H1 (cell line): ENCODE measurements around the gene SLC2A13. TPM values are rescaled to one million over a fixed set of nuclear protein-coding genes. Genes with fewer than 3 reads are reported as not detected.

ENCODE experiments used
- CTCF ChIA-PET: fragments of 300-600 bp; sonication (Branson Sonifier 250); formaldehyde crosslinking; loops from one replicate; lab custom pipeline; 2021; ENCODE audit not compliant: partially characterized antibody; lab: Charles Lee
- POLR2A ChIA-PET: fragments of 300-600 bp; sonication (Branson Sonifier 250); formaldehyde crosslinking; loops from one replicate; lab custom pipeline; 2021; ENCODE audit warnings: inconsistent platforms; ENCODE audit not compliant: partially characterized antibody; lab: Charles Lee
- DNase-seq, 2 experiments: peaks; one replicate each; pipeline versions ENCODE4 v3.0.0 to v3.0.0-alpha.2; 2010 to 2022; ENCODE audit warnings: low spot score in 2 of 2, low read depth in 1 of 2, mixed read lengths in 1 of 2
- FAIRE-seq: peaks from 2 replicates; lab custom pipeline; 2011; peaks lifted over from hg19 to GRCh38; lab: Jason Lieb, UNC
- H2AFZ ChIP-seq: 2 replicates; pipeline ENCODE4 v1.8.1; 2012; ENCODE audit warnings: low read length, inconsistent platforms
- H2AK5ac ChIP-seq: 2 replicates; pipeline ENCODE4 v1.6.1; 2013; ENCODE audit warnings: low read depth, low read length
- H2BK120ac ChIP-seq: replicated peaks from 2 replicates; pipeline ENCODE3; 2013; ENCODE audit warnings: low read depth, low read length, inconsistent platforms
- H2BK12ac ChIP-seq: 2 replicates; pipeline ENCODE4 v1.6.1; 2013; ENCODE audit warnings: low read depth, low read length
- H2BK15ac ChIP-seq: 2 replicates; pipeline ENCODE4 v1.6.1; 2013; ENCODE audit warnings: low read length
- H2BK20ac ChIP-seq: 2 replicates; pipeline ENCODE4 v1.6.1; 2013; ENCODE audit warnings: low read length
- H2BK5ac ChIP-seq: 2 replicates; pipeline ENCODE4 v1.6.1; 2013; ENCODE audit warnings: low read depth, low read length
- H3K14ac ChIP-seq: 2 replicates; pipeline ENCODE4 v1.6.1; 2013; ENCODE audit warnings: inconsistent platforms; ENCODE audit not compliant: insufficient read length
- H3K18ac ChIP-seq: 2 replicates; pipeline ENCODE4 v1.6.1; 2013; ENCODE audit warnings: low read length; ENCODE audit errors: extremely low read depth
- H3K23ac ChIP-seq: 2 replicates; pipeline ENCODE4 v1.6.1; 2013; ENCODE audit warnings: inconsistent platforms; ENCODE audit not compliant: insufficient read length
- H3K23me2 ChIP-seq: 2 replicates; pipeline ENCODE4 v1.6.1; 2013; ENCODE audit warnings: low read depth, low read length
- H3K27ac ChIP-seq: 2 replicates; pipeline ENCODE4 v1.6.1; 2011; ENCODE audit warnings: low read depth, low read length, inconsistent platforms
- H3K27me3 ChIP-seq, 4 experiments: replicated peaks in 1 of 4; 1 replicate in 1 of 4; 2 replicates in 3 of 4; pipeline versions ENCODE4 v1.6.1 to v1.8.1; 2011 to 2013; ENCODE audit warnings: low read length in 3 of 4, mild to moderate bottlenecking in 3 of 4, inconsistent platforms in 2 of 4, mixed read lengths in 2 of 4, moderate library complexity in 1 of 4; ENCODE audit not compliant: control insufficient read depth in 3 of 4, insufficient read depth in 3 of 4; ENCODE audit errors: extremely low read depth in 1 of 4
- H3K36me3 ChIP-seq, 4 experiments: 2 replicates each; pipeline versions ENCODE4 v1.6.1 to v1.8.1; 2011 to 2013; ENCODE audit warnings: mild to moderate bottlenecking in 4 of 4, low read length in 3 of 4, moderate library complexity in 2 of 4, control low read depth in 1 of 4, inconsistent platforms in 1 of 4; ENCODE audit not compliant: insufficient read depth in 4 of 4, control insufficient read depth in 2 of 4
- H3K4ac ChIP-seq: replicated peaks from 2 replicates; pipeline ENCODE3; 2013; ENCODE audit warnings: low read length, low read depth, mixed read lengths, inconsistent platforms; ENCODE audit not compliant: insufficient read length
- H3K4me1 ChIP-seq, 4 experiments: replicated peaks in 1 of 4; 1 replicate in 1 of 4; 2 replicates in 3 of 4; pipeline versions ENCODE4 v1.6.1 to v1.8.1; 2011 to 2013; ENCODE audit warnings: low read length in 3 of 4, inconsistent platforms in 2 of 4, mixed read lengths in 1 of 4; ENCODE audit not compliant: insufficient read depth in 4 of 4, control insufficient read depth in 3 of 4
- H3K4me2 ChIP-seq, 2 experiments: 2 replicates each; pipeline versions ENCODE4 v1.6.1 to v1.8.1; 2011 to 2013; ENCODE audit warnings: low read depth in 2 of 2, low read length in 2 of 2, control low read depth in 1 of 2, inconsistent platforms in 1 of 2, mild to moderate bottlenecking in 1 of 2; ENCODE audit not compliant: insufficient read depth in 1 of 2
- H3K4me3 ChIP-seq, 4 experiments: fragments of 200-600, 300-600 bp in 1 of 4; sonication (generic), shearing (Covaris generic), sonication (Bioruptor Twin) in 1 of 4; 2 replicates each; pipeline versions ENCODE4 v1.5.1 to v1.8.1; 2011 to 2016; ENCODE audit warnings: low read length in 4 of 4, low read depth in 3 of 4, control low read depth in 2 of 4, inconsistent platforms in 2 of 4, mild to moderate bottlenecking in 2 of 4, mixed read lengths in 1 of 4, moderate library complexity in 1 of 4; ENCODE audit not compliant: insufficient read depth in 2 of 4; ENCODE audit errors: extremely low read depth in 1 of 4
- H3K56ac ChIP-seq: replicated peaks from 2 replicates; pipeline ENCODE3; 2013; ENCODE audit warnings: low read depth, mild to moderate bottlenecking, mixed read lengths, low read length, inconsistent platforms; ENCODE audit not compliant: insufficient read length
- H3K79me1 ChIP-seq: 2 replicates; pipeline ENCODE4 v1.6.1; 2013; ENCODE audit warnings: low read depth, low read length, control low read depth
- H3K79me2 ChIP-seq, 2 experiments: 2 replicates each; pipeline versions ENCODE4 v1.6.1 to v1.8.1; 2012 to 2013; ENCODE audit warnings: low read length in 2 of 2, mild to moderate bottlenecking in 2 of 2, inconsistent platforms in 1 of 2; ENCODE audit not compliant: insufficient read depth in 2 of 2, control insufficient read depth in 1 of 2
- H3K9ac ChIP-seq, 4 experiments: replicated peaks in 1 of 4; 1 replicate in 1 of 4; 2 replicates in 3 of 4; pipeline versions ENCODE4 v1.6.1 to v1.8.1; 2011 to 2013; ENCODE audit warnings: low read depth in 3 of 4, low read length in 3 of 4, control low read depth in 2 of 4, mild to moderate bottlenecking in 2 of 4, moderate library complexity in 2 of 4, inconsistent platforms in 1 of 4; ENCODE audit errors: extremely low read depth in 1 of 4
- H3K9me3 ChIP-seq, 2 experiments: 2 replicates each; pipeline versions ENCODE4 v1.6.1 to v1.8.1; 2012 to 2013; ENCODE audit warnings: mild to moderate bottlenecking in 2 of 2, moderate library complexity in 2 of 2, control low read depth in 1 of 2, inconsistent platforms in 1 of 2, low read depth in 1 of 2, low read length in 1 of 2, mixed read lengths in 1 of 2; ENCODE audit not compliant: insufficient read depth in 2 of 2
- H4K20me1 ChIP-seq, 2 experiments: replicated peaks in 1 of 2; 2 replicates each; pipeline versions ENCODE3 to v1.8.1; 2011 to 2013; ENCODE audit warnings: inconsistent platforms in 2 of 2, low read length in 2 of 2, mild to moderate bottlenecking in 1 of 2; ENCODE audit not compliant: insufficient read depth in 2 of 2, control insufficient read depth in 1 of 2
- H4K5ac ChIP-seq: 2 replicates; pipeline ENCODE4 v1.6.1; 2013; ENCODE audit warnings: low read length, low read depth, mixed read lengths, inconsistent platforms; ENCODE audit not compliant: insufficient read length
- H4K8ac ChIP-seq: 2 replicates; pipeline ENCODE4 v1.8.0; 2013; ENCODE audit warnings: mild to moderate bottlenecking, moderate library complexity, low read length, inconsistent platforms; ENCODE audit not compliant: insufficient read depth; ENCODE audit errors: extremely low read depth
- H4K91ac ChIP-seq: replicated peaks from 2 replicates; pipeline ENCODE3; 2013; ENCODE audit warnings: low read length, mixed read lengths, inconsistent platforms; ENCODE audit not compliant: insufficient read length
- CBX5 ChIP-seq: fragments of 300-800, 300-1000 bp; sonication (generic); IDR thresholded peaks from 2 replicates; pipeline ENCODE4 v1.7.1; 2016; ENCODE audit warnings: antibody characterized with exemption, low read length, low read depth
- CHD1 ChIP-seq: IDR thresholded peaks from 2 replicates; pipeline ENCODE4 v1.6.1; 2012; ENCODE audit warnings: low read depth, low read length, improper control_type of control experiment
- CREB1 ChIP-seq: IDR thresholded peaks from 2 replicates; pipeline ENCODE4 v1.6.1; 2012; ENCODE audit warnings: inconsistent platforms
- CTCF ChIP-seq, 3 experiments: IDR thresholded peaks; 1 replicate in 2 of 3; 2 replicates in 1 of 3; pipeline versions ENCODE4 v1.5.1 to v1.6.1; 2011; ENCODE audit warnings: low read length in 3 of 3, mild to moderate bottlenecking in 3 of 3, inconsistent platforms in 2 of 3, low read depth in 1 of 3, moderate library complexity in 1 of 3; ENCODE audit not compliant: insufficient read depth in 1 of 3; ENCODE audit errors: control extremely low read depth in 1 of 3
- GABPA ChIP-seq: IDR thresholded peaks from 2 replicates; pipeline ENCODE4 v1.6.1; 2011; ENCODE audit warnings: mild to moderate bottlenecking, low read length, moderate library complexity, borderline replicate concordance; ENCODE audit not compliant: insufficient read depth
- GTF2F1 ChIP-seq: IDR thresholded peaks from 2 replicates; pipeline ENCODE4 v1.6.1; 2012; ENCODE audit warnings: low read depth, low read length, improper control_type of control experiment, borderline replicate concordance
- JUN ChIP-seq: IDR thresholded peaks from 2 replicates; pipeline ENCODE4 v1.6.1; 2011; ENCODE audit warnings: low read depth, mild to moderate bottlenecking, improper control_type of control experiment, low read length
- NANOG ChIP-seq: IDR thresholded peaks from 2 replicates; pipeline ENCODE4 v1.6.1; 2011; ENCODE audit warnings: low read length, low read depth, mild to moderate bottlenecking, inconsistent platforms; ENCODE audit not compliant: insufficient read depth, poor library complexity, severe bottlenecking
- POU5F1 ChIP-seq: IDR thresholded peaks from 2 replicates; pipeline ENCODE4 v1.6.1; 2011; ENCODE audit warnings: low read depth, mild to moderate bottlenecking, low read length, moderate library complexity
- RAD21 ChIP-seq, 2 experiments: IDR thresholded peaks in 1 of 2; conservative IDR thresholded peaks in 1 of 2; 2 replicates each; pipeline ENCODE4 v1.6.1; 2011; ENCODE audit warnings: low read depth in 2 of 2, low read length in 2 of 2, improper control_type of control experiment in 1 of 2, inconsistent platforms in 1 of 2, mild to moderate bottlenecking in 1 of 2, moderate library complexity in 1 of 2
- SP2 ChIP-seq: IDR thresholded peaks from 2 replicates; pipeline ENCODE4 v1.6.1; 2012; ENCODE audit warnings: mild to moderate bottlenecking, low read length, inconsistent platforms
- WGBS, 2 experiments: shearing (Covaris generic) in 1 of 2; methylation state at CpG; one replicate each; pipeline versions ENCODE4 v1.1.6 to v1.1.7; 2013 to 2015; ENCODE audit warnings: low lambda C conversion rate in 2 of 2, mixed read lengths in 2 of 2, inconsistent platforms in 1 of 2, low coverage in 1 of 2, missing lambda C conversion rate in 1 of 2; ENCODE audit not compliant: insufficient replicate concordance in 2 of 2, insufficient coverage in 1 of 2, insufficient read length in 1 of 2; ENCODE audit errors: extremely low coverage in 1 of 2, missing lambda C conversion rate in 1 of 2; 5-methylcytosine and 5-hydroxymethylcytosine counted together
- polyA plus RNA-seq, 7 experiments: library from polyadenylated mRNA; depleted of rRNA in 3 of 7; stranded (reverse) in 5 of 7; unstranded in 2 of 7; fragments of >200 nt in 5 of 7; fragments of 200-250 nt in 2 of 7; gene quantifications; 1 replicate in 5 of 7; 2 replicates in 1 of 7; 4 replicates in 1 of 7; pipeline versions ENCODE4 v1.2.1 to v1.2.3, GENCODE V29; 2011 to 2013; ENCODE audit warnings: missing spikeins in 2 of 7, mixed read lengths in 2 of 7
- total RNA-seq: library from RNA; stranded (reverse); fragmentation: NEBNext Ultra II Directional; extraction: Animal tissue kit (Norgen Biotek cat#: 25700); gene quantifications from 2 replicates; pipeline ENCODE4 v1.2.1, GENCODE V29; 2021

The SLC2A13 gene
- total and polyA plus RNA-seq, 2 of the 8 experiments (the other 6 are each of a cell fraction or from before 2014, with no cell fraction given), result 2.8 to 9.6 TPM

GRCh38 chr12:39763890-39764169 is 342.1 kb downstream of the SLC2A13 start:
- Histone ChIP-seq H3K23me2 (no peaks in the 10 kb centered on the region), H3K18ac (no peak overlapping the region), H3K79me2 (no peaks in the 10 kb centered on the region), H2BK5ac (0 out of 2 replicates have a peak overlapping the region, but pooled peaks have one; percentile 37), H2AK5ac (no peak overlapping the region), H3K56ac (no peak overlapping the region), H3K36me3 (no peaks in the 10 kb centered on the region; a peak in 1 of 8 replicates), H3K23ac (no peak overlapping the region), H4K91ac (no peak overlapping the region), H2BK15ac (no peak overlapping the region), H2BK20ac (no peak overlapping the region), H3K4me2 (peak overlapping the region; percentile 7 to 41), H4K20me1 (no peaks in the 10 kb centered on the region), H4K5ac (no peak overlapping the region), H2BK120ac (no peak overlapping the region), H3K4me1 (peaks cover 2 to 10% (median 5%) of the 10 kb centered on the region in 4 experiments; a peak in 4 of 7 replicates), H3K9me3 (peaks cover 0 to 3% of the 10 kb centered on the region in 2 experiments; a peak in 1 of 4 replicates), H3K9ac (no peak overlapping the region; a peak in 1 of 7 replicates), H3K79me1 (no peaks in the 10 kb centered on the region), H3K27me3 (no peaks in the 10 kb centered on the region), H3K27ac (no peak overlapping the region), H3K14ac (no peak overlapping the region), H3K4me3 (no peak overlapping the region), H4K8ac (no peak overlapping the region), H2BK12ac (no peak overlapping the region), H2AFZ (no peak overlapping the region), H3K4ac (no peak overlapping the region)
- ChIA-PET CTCF (interaction anchor here (0.7 to 2.3 kb wide), 5 partner anchors 10 to 1673 kb away, joined by 3 to 9 read pairs (median 4); partner anchors contain the start of gene SLC2A13), POLR2A (interaction anchor here (0.7 kb wide), 1 partner anchor 196 kb away, joined by 4 read pairs; no protein-coding TSS in a partner anchor)
- DNase-seq (no peak), FAIRE-seq (peak; percentile 19)
- WGBS, 2 experiments, result 85% methylated on average over 2 of the region's 2 CpGs; no CpG with 5 or more reads in 1 of the 2 experiments
- TF ChIP-seq CBX5, result no peak
- TF ChIP-seq NANOG, result no peak
- no peak for TF ChIP-seq CHD1
- TF ChIP-seq CREB1, result no peak
- no peak for TF ChIP-seq POU5F1
- TF ChIP-seq GABPA, result no peak
- no peak for TF ChIP-seq GTF2F1
- TF ChIP-seq RAD21 (IDR thresholded peaks at IDR 0.05 in 1 of 2, conservative IDR thresholded peaks at IDR 0.05 in 1 of 2; ENCODE audit: low read depth in 2 of 2, low read length in 2 of 2), result no peak
- no peak for TF ChIP-seq CTCF (IDR thresholded peaks at IDR 0.05; ENCODE audit: control extremely low read depth in 1 of 3, insufficient read depth in 1 of 3, low read depth in 1 of 3, low read length in 3 of 3)
- TF ChIP-seq JUN, result no peak
- TF ChIP-seq SP2, result no peak
